ENCODE results near the gene METTL3. TPM values are rescaled to one million over a fixed set of nuclear protein-coding genes. Genes with fewer than 3 reads are reported as not detected.

Gene METTL3
- total and polyA plus RNA-seq, 2 of the 8 experiments (the other 6 are each of a cell fraction or from before 2014, with no cell fraction given) = 103 to 144 TPM

- TF ChIP-seq KDM4A (IDR thresholded peaks at IDR 0.05; ENCODE audit: low read depth, low read length, severe bottlenecking) = no peak
- no peak for TF ChIP-seq NANOG (IDR thresholded peaks at IDR 0.05; ENCODE audit: insufficient read depth, low read depth, low read length, poor library complexity, severe bottlenecking)
- peak in 1 of 2 experiments; percentile 7; a peak in 1 of 4 replicates for TF ChIP-seq RAD21 (IDR thresholded peaks at IDR 0.05 in 1 of 2, conservative IDR thresholded peaks at IDR 0.05 in 1 of 2; ENCODE audit: low read depth in 2 of 2, low read length in 2 of 2)
- TF ChIP-seq SIX5 (IDR thresholded peaks at IDR 0.05; ENCODE audit: low read depth, low read length) = no peak
- peak; percentile 46; the same call in 1 of the 2 replicates for TF ChIP-seq TAF1 (IDR thresholded peaks at IDR 0.05; ENCODE audit: low read depth, low read length)
- no peak for TF ChIP-seq CTCF (IDR thresholded peaks at IDR 0.05; ENCODE audit: control extremely low read depth in 1 of 3, insufficient read depth in 1 of 3, low read depth in 1 of 3, low read length in 3 of 3)
- TF ChIP-seq, protein P1, sequence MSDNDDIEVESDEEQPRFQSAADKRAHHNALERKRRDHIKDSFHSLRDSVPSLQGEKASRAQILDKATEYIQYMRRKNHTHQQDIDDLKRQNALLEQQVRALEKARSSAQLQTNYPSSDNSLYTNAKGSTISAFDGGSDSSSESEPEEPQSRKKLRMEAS (IDR thresholded peaks at IDR 0.05) = 0 out of 2 replicates have a peak, but pooled peaks have one; percentile 15
- TF ChIP-seq BRCA1 (IDR thresholded peaks at IDR 0.05; ENCODE audit: low read depth, low read length) = no peak
- TF ChIP-seq SP1 (IDR thresholded peaks at IDR 0.05; ENCODE audit: low read depth, low read length) = peak; percentile 73
- TF ChIP-seq POLR2AphosphoS5 (IDR thresholded peaks at IDR 0.05; ENCODE audit: low read depth, low read length) = peak; percentile 74; the same call in 1 of the 2 replicates
- no peak for TF ChIP-seq SUZ12 (IDR thresholded peaks at IDR 0.05; ENCODE audit: low read length)
- peak; percentile 27; the same call in 1 of the 2 replicates for TF ChIP-seq TBP (IDR thresholded peaks at IDR 0.05; ENCODE audit: low read depth, low read length)
- peak; percentile 43; the same call in 1 of the 2 replicates for TF ChIP-seq TEAD4 (IDR thresholded peaks at IDR 0.05; ENCODE audit: low read depth, low read length)
- no peak for TF ChIP-seq JUND (IDR thresholded peaks at IDR 0.05; ENCODE audit: low read length)
- no peak for TF ChIP-seq YY1 (IDR thresholded peaks at IDR 0.05; ENCODE audit: low read depth, low read length)
- TF ChIP-seq CHD2 (IDR thresholded peaks at IDR 0.05; ENCODE audit: low read length) = peak; percentile 39; the same call in 1 of the 2 replicates
- peak; percentile 93 for TF ChIP-seq TCF12 (IDR thresholded peaks at IDR 0.05; ENCODE audit: low read depth, low read length)
- TF ChIP-seq ASH2L (IDR thresholded peaks at IDR 0.05; ENCODE audit: low read length) = peak; percentile 72
- no peak for TF ChIP-seq CBX8 (IDR thresholded peaks at IDR 0.05; ENCODE audit: borderline replicate concordance, low read depth, low read length)
Measured at GRCh38 chr14:21526672-21527317, 15.7 kb upstream of the METTL3 start (continued).
